ENCODE measurements around the gene CXCL8. TPM values are rescaled to one million over a fixed set of nuclear protein-coding genes. Genes with fewer than 3 reads are reported as not detected.

The CXCL8 gene
- total and polyA plus RNA-seq, 12 donors, result 0.28 to 3.4 (median 1.7) TPM

- 77 to 89% (median 81%) methylated on average over 2 of the region's 2 CpGs for WGBS, 4 donors
- DNase-seq, result no peak
- Histone ChIP-seq H3K27ac (no peak overlapping the region), H3K36me3 (replicated peaks in 1 of 2) (no peaks in the 10 kb centered on the region), H3K4me3 (no peak overlapping the region), H3K27me3 (no peaks in the 10 kb centered on the region), H3K9me3 (replicated peaks in 1 of 3) (no peaks in the 10 kb centered on the region), H3K4me1 (replicated peaks in 1 of 2) (no peaks in the 10 kb centered on the region)
- intact Hi-C loops (cut with DNase I), result no loop called here
- TF ChIP-seq POLR2A (IDR thresholded peaks at IDR 0.05), result no peak
- TF ChIP-seq CTCF (IDR thresholded peaks at IDR 0.05), result no peak
Observed at GRCh38 chr4:73715659-73716058, 24.7 kb upstream of the CXCL8 start.

- intact Hi-C loops (cut with DNase I), result no loop called here
- 85 to 94% (median 88%) methylated on average over 1 of the region's 1 CpG for WGBS, 4 donors
Observed at GRCh38 chr4:73718375-73719373, 21.7 kb upstream of the CXCL8 start.

GRCh38 chr4:73721435-73721834 is 18.9 kb upstream of the CXCL8 start:
- Histone ChIP-seq H3K36me3 (replicated peaks in 1 of 2) (no peaks in the 10 kb centered on the region), H3K4me3 (no peak overlapping the region), H3K27ac (peak overlapping the region in 1 of 5 donors; percentile 13), H3K4me1 (replicated peaks in 1 of 2) (peaks cover 4 to 18% of the 10 kb centered on the region in 2 donors), H3K9me3 (replicated peaks in 1 of 3) (no peaks in the 10 kb centered on the region), H3K27me3 (no peaks in the 10 kb centered on the region)
- 26 to 54% (median 39%) methylated on average over 1 of the region's 1 CpG for WGBS, 4 donors
- no peak for DNase-seq
- intact Hi-C loops (cut with DNase I), result no loop called here
- no peak for TF ChIP-seq CTCF (IDR thresholded peaks at IDR 0.05)

More at GRCh38 chr4:73718375-73719373, 21.7 kb upstream of the CXCL8 start:
- no peak for TF ChIP-seq CTCF (IDR thresholded peaks at IDR 0.05)
- no peak for TF ChIP-seq POLR2A (IDR thresholded peaks at IDR 0.05)
- Histone ChIP-seq H3K4me3 (no peak overlapping the region), H3K27me3 (no peaks in the 10 kb centered on the region), H3K27ac (no peak overlapping the region), H3K4me1 (replicated peaks in 1 of 2) (peaks cover 4 to 10% of the 10 kb centered on the region in 2 donors), H3K9me3 (replicated peaks in 1 of 3) (no peaks in the 10 kb centered on the region), H3K36me3 (replicated peaks in 1 of 2) (no peaks in the 10 kb centered on the region)
- no peak for DNase-seq

- 21 to 30% (median 28%) methylated on average over 1 of the region's 1 CpG for WGBS, 4 donors
- Histone ChIP-seq H3K27ac (peak overlapping the region in 1 of 5 donors; percentile 13), H3K36me3 (replicated peaks in 1 of 2) (no peaks in the 10 kb centered on the region), H3K9me3 (replicated peaks in 1 of 3) (no peaks in the 10 kb centered on the region), H3K4me3 (no peak overlapping the region), H3K4me1 (replicated peaks in 1 of 2) (peaks cover 4 to 22% of the 10 kb centered on the region in 2 donors), H3K27me3 (no peaks in the 10 kb centered on the region)
- DNase-seq, result no peak
- no peak for TF ChIP-seq CTCF (IDR thresholded peaks at IDR 0.05)
- no peak for TF ChIP-seq POLR2A (IDR thresholded peaks at IDR 0.05)
- intact Hi-C loops (cut with DNase I), result no loop called here
Observed at GRCh38 chr4:73721909-73722308, 18.5 kb upstream of the CXCL8 start.
